Endothelial cell of umbilical vein (primary cell): ENCODE data around the gene MRC2. TPM values are rescaled to one million over a fixed set of nuclear protein-coding genes. Genes with fewer than 3 reads are reported as not detected.

ENCODE experiments used
- BruUV-seq: library from RNA; stranded (reverse); fragments of 400-500 nt; replicated peaks from 2 replicates; lab custom pipeline; 2021; lab: Mats Ljungman, UMichigan
- CTCF ChIA-PET: fragments of 300-600, 350-600 bp; sonication (Branson Sonifier 250); formaldehyde crosslinking; loops from one replicate; lab custom pipeline; 2021; ENCODE audit warnings: antibody characterized with exemption, inconsistent platforms; lab: Charles Lee
- POLR2A ChIA-PET: fragments of 300-600, 350-600 bp; sonication (Branson Sonifier 250); formaldehyde crosslinking; loops from one replicate; lab custom pipeline; 2021; ENCODE audit warnings: antibody characterized with exemption, inconsistent platforms; lab: Charles Lee
- DNase-seq: peaks from one replicate; pipeline ENCODE4 v3.0.0-alpha.2; 2011; ENCODE audit warnings: low read depth, low spot score
- FAIRE-seq: peaks from 2 replicates; lab custom pipeline; 2011; peaks lifted over from hg19 to GRCh38; lab: Jason Lieb, UNC
- H2AFZ ChIP-seq: 2 replicates; pipeline ENCODE4 v1.6.0; 2012; ENCODE audit warnings: low read depth, low read length, control low read depth, inconsistent platforms
- H3K27ac ChIP-seq: 2 replicates; pipeline ENCODE4 v1.5.1; 2011; ENCODE audit warnings: low read depth, mild to moderate bottlenecking, control low read depth, low read length, moderate library complexity; ENCODE audit not compliant: insufficient read depth
- H3K27me3 ChIP-seq, 2 experiments: 2 replicates each; pipeline versions ENCODE4 v1.6.0 to v1.6.1; 2011; ENCODE audit warnings: low read length in 2 of 2, mixed read lengths in 1 of 2; ENCODE audit not compliant: control insufficient read depth in 2 of 2, insufficient read depth in 2 of 2
- H3K36me3 ChIP-seq, 2 experiments: 2 replicates in 1 of 2; 3 replicates in 1 of 2; pipeline ENCODE4 v1.5.1; 2011; ENCODE audit warnings: low read length in 2 of 2, mild to moderate bottlenecking in 1 of 2, moderate library complexity in 1 of 2; ENCODE audit not compliant: control insufficient read depth in 2 of 2, insufficient read depth in 2 of 2; ENCODE audit errors: extremely low read depth in 1 of 2
- H3K4me1 ChIP-seq: 3 replicates; pipeline ENCODE4 v1.5.1; 2011; ENCODE audit warnings: mild to moderate bottlenecking, low read length; ENCODE audit not compliant: control insufficient read depth, insufficient read depth; ENCODE audit errors: extremely low read depth
- H3K4me2 ChIP-seq: 2 replicates; pipeline ENCODE4 v1.6.1; 2011; ENCODE audit warnings: low read length, control low read depth, mixed read lengths; ENCODE audit not compliant: insufficient read depth
- H3K4me3 ChIP-seq, 3 experiments: fragments of 200-600 bp in 1 of 3; sonication (generic), shearing (Covaris generic) in 1 of 3; replicated peaks in 1 of 3; 2 replicates each; pipeline ENCODE4 v1.5.1; 2011 to 2016; ENCODE audit warnings: control low read depth in 3 of 3, low read length in 3 of 3, mild to moderate bottlenecking in 2 of 3, inconsistent platforms in 1 of 3, low read depth in 1 of 3, moderate library complexity in 1 of 3; ENCODE audit not compliant: insufficient read depth in 1 of 3
- H3K79me2 ChIP-seq: 2 replicates; pipeline ENCODE4 v1.6.0; 2012; ENCODE audit warnings: low read length, inconsistent platforms; ENCODE audit not compliant: control insufficient read depth, insufficient read depth
- H3K9ac ChIP-seq: replicated peaks from 2 replicates; pipeline ENCODE3; 2011; ENCODE audit warnings: low read length, control low read depth; ENCODE audit not compliant: insufficient read depth; ENCODE audit errors: extremely low read depth
- H3K9me1 ChIP-seq: replicated peaks from 3 replicates; pipeline ENCODE4 v1.6.0; 2011; ENCODE audit warnings: mild to moderate bottlenecking, low read length; ENCODE audit not compliant: control insufficient read depth, insufficient read depth; ENCODE audit errors: extremely low read depth
- H3K9me3 ChIP-seq: replicated peaks from 2 replicates; pipeline ENCODE4 v1.5.1; 2012; ENCODE audit warnings: low read length, inconsistent platforms; ENCODE audit not compliant: control insufficient read depth, insufficient read depth
- H4K20me1 ChIP-seq: replicated peaks from 2 replicates; pipeline ENCODE3; 2011; ENCODE audit warnings: mild to moderate bottlenecking, low read length; ENCODE audit not compliant: control insufficient read depth, insufficient read depth; ENCODE audit errors: extremely low read depth
- CTCF ChIP-seq, 2 donors: IDR thresholded peaks; 1 replicate in 1 of 2; 2 replicates in 1 of 2; pipeline ENCODE4 v1.5.1; 2011; ENCODE audit warnings: low read length in 2 of 2, mild to moderate bottlenecking in 2 of 2, moderate library complexity in 2 of 2, control low read depth in 1 of 2, inconsistent platforms in 1 of 2, low read depth in 1 of 2; ENCODE audit not compliant: insufficient read depth in 1 of 2; ENCODE audit errors: extremely low read depth in 1 of 2
- EZH2 ChIP-seq: IDR thresholded peaks from 2 replicates; pipeline ENCODE4 v1.6.1; 2012; ENCODE audit warnings: borderline replicate concordance, low read depth, mild to moderate bottlenecking, moderate library complexity, low read length, inconsistent platforms; ENCODE audit not compliant: severe bottlenecking
- FOS ChIP-seq: IDR thresholded peaks from 2 replicates; pipeline ENCODE4 v1.6.1; 2011; ENCODE audit warnings: mild to moderate bottlenecking, low read length, moderate library complexity, borderline replicate concordance; ENCODE audit not compliant: insufficient read depth
- GATA2 ChIP-seq: IDR thresholded peaks from 2 replicates; pipeline ENCODE4 v1.7.0; 2011; ENCODE audit warnings: low read depth, mild to moderate bottlenecking, moderate library complexity, mixed read lengths, low read length; ENCODE audit not compliant: insufficient read length, insufficient read depth
- JUN ChIP-seq: IDR thresholded peaks from 2 replicates; pipeline ENCODE4 v1.6.1; 2011; ENCODE audit warnings: borderline replicate concordance, low read depth; ENCODE audit not compliant: insufficient read length, insufficient read depth
- MYC ChIP-seq: IDR thresholded peaks from one replicate; pipeline ENCODE4 v1.6.1; 2011; ENCODE audit warnings: mild to moderate bottlenecking, low read depth, low read length
- POLR2A ChIP-seq: IDR thresholded peaks from 2 replicates; pipeline ENCODE4 v1.6.1; 2012; ENCODE audit warnings: low read depth, mild to moderate bottlenecking, control low read depth, low read length
- POLR2AphosphoS5 ChIP-seq: IDR thresholded peaks from 2 replicates; pipeline ENCODE4 v1.6.1; 2012; ENCODE audit warnings: low read depth, mild to moderate bottlenecking, control low read depth, low read length, moderate library complexity; ENCODE audit not compliant: insufficient read depth
- dilution Hi-C: fragments of 300-500 bp; cut with MboI; formaldehyde crosslinking; loops from one replicate; pipeline ENCODE4 v1.15.0; 2019; ENCODE audit warnings: low sequenced_read_pairs; ENCODE audit not compliant: extremely low pct_ligation_motif_present
- intact Hi-C: fragments of 100-400 bp; cut with micrococcal nuclease; formaldehyde crosslinking; loops from one replicate; pipeline ENCODE4 v1.10.0; 2022
- polyA plus RNA-seq, 4 experiments: library from polyadenylated mRNA; depleted of rRNA in 3 of 4; stranded (reverse) in 3 of 4; unstranded in 1 of 4; fragments of >200 nt; gene quantifications; 2 replicates each; pipeline versions ENCODE4 v1.2.1 to v1.2.3, GENCODE V29; 2011 to 2012; ENCODE audit warnings: missing spikeins in 1 of 4
- total RNA-seq: library from RNA; stranded (reverse); gene quantifications from 2 replicates; pipeline ENCODE4 v1.2.3, GENCODE V29; 2021
- TF ChIP-seq, protein P1 (sequence below): IDR thresholded peaks from 2 replicates; pipeline ENCODE4 v1.6.1; 2011; ENCODE audit not compliant: insufficient read depth, insufficient read length

Gene MRC2
- total and polyA plus RNA-seq, 2 donors (not counting 3 experiments of a cell fraction or from before 2014, with no cell fraction given) = 30.6 to 52.7 TPM

GRCh38 chr17:62631086-62631935, 3.8 kb downstream of the MRC2 start:
- H4K20me1 ChIP-seq = no peaks in the 10 kb centered on the region
- H3K9me3 ChIP-seq = no peaks in the 10 kb centered on the region
- no peak overlapping the region for H3K4me2 ChIP-seq
- CTCF ChIA-PET = no interaction called here
- DNase-seq = no peak
- dilution Hi-C loops = no loop called here
- no peaks in the 10 kb centered on the region for H3K79me2 ChIP-seq
- H3K36me3 ChIP-seq = no peaks in the 10 kb centered on the region
- POLR2A ChIA-PET = no interaction called here
- no peak overlapping the region for H3K27ac ChIP-seq
- H3K27me3 ChIP-seq = no peaks in the 10 kb centered on the region
- no peak for FAIRE-seq
- H2AFZ ChIP-seq = no peak overlapping the region
- intact Hi-C loops = no loop called here
- no peak overlapping the region for H3K4me3 ChIP-seq
- no peaks in the 10 kb centered on the region for H3K9me1 ChIP-seq
- BruUV-seq = no TSS peak
- TF ChIP-seq FOS = no peak
- no peak for TF ChIP-seq MYC
- TF ChIP-seq, protein P1, sequence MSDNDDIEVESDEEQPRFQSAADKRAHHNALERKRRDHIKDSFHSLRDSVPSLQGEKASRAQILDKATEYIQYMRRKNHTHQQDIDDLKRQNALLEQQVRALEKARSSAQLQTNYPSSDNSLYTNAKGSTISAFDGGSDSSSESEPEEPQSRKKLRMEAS = no peak
- no peak for TF ChIP-seq POLR2A
- TF ChIP-seq JUN = no peak
- no peak for TF ChIP-seq GATA2
- TF ChIP-seq CTCF (IDR thresholded peaks at IDR 0.05; ENCODE audit: extremely low read depth in 1 of 2, insufficient read depth in 1 of 2, low read depth in 1 of 2, low read length in 2 of 2) = no peak
- no peak for TF ChIP-seq EZH2
- TF ChIP-seq POLR2AphosphoS5 = no peak
- H3K9ac ChIP-seq = no peak overlapping the region
- H3K4me1 ChIP-seq = peaks cover 6% of the 10 kb centered on the region
